ENCODE results near the gene S100G. TPM values are rescaled to one million over a fixed set of nuclear protein-coding genes. Genes with fewer than 3 reads are reported as not detected.

The S100G gene
- total and polyA plus RNA-seq, 7 donors = not detected

GRCh38 chrX:16695079-16695676 is 45.2 kb downstream of the S100G start:
- no peaks in the 10 kb centered on the region for H3K27me3 ChIP-seq
- intact Hi-C loops (cut with DNase I) = loop anchor here (10.0 kb wide), 2 partner anchors 930 to 1010 kb away; no protein-coding TSS in a partner anchor
- H3K4me3 ChIP-seq = no peak overlapping the region
- no peaks in the 10 kb centered on the region for H3K4me1 ChIP-seq
- peaks cover 0 to 32% (median 0%) of the 10 kb centered on the region in 4 donors for H3K36me3 ChIP-seq
- no peak overlapping the region for H3K27ac ChIP-seq
- DNase-seq = no peak
- no peak for TF ChIP-seq EP300 (IDR thresholded peaks at IDR 0.05)
- TF ChIP-seq POLR2AphosphoS5 (IDR thresholded peaks at IDR 0.05) = no peak
- peak; percentile 27 to 66 (median 57) for TF ChIP-seq CTCF (IDR thresholded peaks at IDR 0.05)
- TF ChIP-seq POLR2A (IDR thresholded peaks at IDR 0.05) = no peak
- H3K9me3 ChIP-seq = no peaks in the 10 kb centered on the region
- 47 to 55% methylated on average over 10 of the region's 10 CpGs for WGBS, 2 donors

DNA sequence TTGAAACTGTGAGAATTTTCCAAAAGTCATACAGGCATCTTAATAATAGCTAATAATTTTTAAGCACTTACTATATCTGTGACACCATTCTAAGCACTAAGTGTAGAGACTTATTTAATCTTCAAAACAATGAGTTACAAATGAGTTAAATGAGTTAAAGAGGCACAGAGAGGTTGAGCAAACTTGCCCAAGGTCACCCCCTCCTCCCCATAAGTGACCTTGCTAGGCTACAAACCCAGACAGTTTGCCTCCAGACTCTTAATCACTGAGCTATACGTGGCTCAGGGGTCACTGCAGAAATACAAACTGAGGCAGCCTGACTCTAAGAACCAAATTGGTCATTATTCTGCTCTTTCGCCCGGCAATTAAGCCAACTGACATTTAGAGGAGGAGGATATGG is 47.0 kb downstream of the S100G start:
- Histone ChIP-seq H3K27me3 (no peaks in the 10 kb centered on the region), H3K9me3 (no peaks in the 10 kb centered on the region), H3K36me3 (peaks cover 0 to 23% (median 0%) of the 10 kb centered on the region in 4 donors), H3K27ac (no peak overlapping the region), H3K4me1 (no peaks in the 10 kb centered on the region), H3K4me3 (no peak overlapping the region)
- intact Hi-C loops (cut with DNase I) = loop anchor here (10.0 kb wide), 2 partner anchors 932 to 1012 kb away; no protein-coding TSS in a partner anchor
- DNase-seq = no peak
- 69 to 88% methylated on average over 3 of the region's 3 CpGs for WGBS, 2 donors
- TF ChIP-seq POLR2AphosphoS5 (IDR thresholded peaks at IDR 0.05) (no peak), POLR2A (IDR thresholded peaks at IDR 0.05) (no peak), EP300 (IDR thresholded peaks at IDR 0.05) (no peak), CTCF (IDR thresholded peaks at IDR 0.05) (no peak)

DNA sequence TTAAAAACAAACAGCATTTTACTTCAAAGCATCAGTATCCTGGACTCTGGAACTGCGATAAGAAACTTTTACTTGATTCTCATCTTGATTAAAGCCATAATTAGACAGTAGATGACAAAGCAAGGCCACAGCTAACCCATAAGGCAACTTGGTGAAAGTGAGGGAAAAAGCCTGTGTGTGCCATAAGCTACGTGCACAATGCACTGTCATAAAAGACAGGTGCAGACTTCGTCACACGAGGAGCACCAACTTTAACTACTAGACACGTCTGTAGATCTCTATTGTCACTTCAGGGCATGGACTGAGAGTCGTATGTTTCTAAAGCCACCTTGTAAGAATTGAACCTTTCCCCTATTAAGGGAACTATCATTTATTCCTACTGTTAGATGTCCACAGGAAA is 49.4 kb downstream of the S100G start:
- Histone ChIP-seq H3K9me3 (no peaks in the 10 kb centered on the region), H3K27me3 (no peaks in the 10 kb centered on the region), H3K4me1 (no peaks in the 10 kb centered on the region), H3K36me3 (peaks cover 0 to 10% (median 0%) of the 10 kb centered on the region in 4 donors), H3K27ac (no peak overlapping the region), H3K4me3 (no peak overlapping the region)
- intact Hi-C loops (cut with DNase I) = loop anchor here (10.0 kb wide), 2 partner anchors 935 to 1015 kb away; no protein-coding TSS in a partner anchor
- no peak for DNase-seq
- no peak for TF ChIP-seq EP300 (IDR thresholded peaks at IDR 0.05)
- WGBS, 2 donors = 28 to 75% methylated on average over 6 of the region's 6 CpGs

GRCh38 chrX:16700734-16701133 is 50.8 kb downstream of the S100G start:
- H3K4me3 ChIP-seq = no peak overlapping the region
- H3K4me1 ChIP-seq = no peaks in the 10 kb centered on the region
- peaks cover 0 to 10% (median 0%) of the 10 kb centered on the region in 4 donors for H3K36me3 ChIP-seq
- no peak overlapping the region for H3K27ac ChIP-seq
- no peak for DNase-seq
- H3K27me3 ChIP-seq = no peaks in the 10 kb centered on the region
- H3K9me3 ChIP-seq = no peaks in the 10 kb centered on the region
- intact Hi-C loops (cut with DNase I) = no loop called here
- TF ChIP-seq EP300 (IDR thresholded peaks at IDR 0.05) (no peak), POLR2A (IDR thresholded peaks at IDR 0.05) (no peak), POLR2AphosphoS5 (IDR thresholded peaks at IDR 0.05) (no peak), CTCF (IDR thresholded peaks at IDR 0.05) (no peak)
- 71 to 91% methylated on average over 2 of the region's 2 CpGs for WGBS, 2 donors

GRCh38 chrX:16702700-16703599 is 53.0 kb downstream of the S100G start:
- Histone ChIP-seq H3K9me3 (no peaks in the 10 kb centered on the region), H3K27me3 (no peaks in the 10 kb centered on the region), H3K27ac (no peak overlapping the region), H3K36me3 (peaks cover 0 to 6% (median 0%) of the 10 kb centered on the region in 4 donors), H3K4me3 (no peak overlapping the region), H3K4me1 (no peaks in the 10 kb centered on the region)
- TF ChIP-seq EP300 (IDR thresholded peaks at IDR 0.05) = no peak
- TF ChIP-seq POLR2AphosphoS5 (IDR thresholded peaks at IDR 0.05) = no peak
- no peak for TF ChIP-seq CTCF (IDR thresholded peaks at IDR 0.05)
- no peak for TF ChIP-seq POLR2A (IDR thresholded peaks at IDR 0.05)
- WGBS, 2 donors = 49 to 85% methylated on average over 15 of the region's 15 CpGs
- intact Hi-C loops (cut with DNase I) = no loop called here
- peak; percentile 6 for DNase-seq

Measured in sigmoid colon (tissue), 7 donors.